Measurements from ENCODE around the gene RIN1. TPM values are rescaled to one million over a fixed set of nuclear protein-coding genes. Genes with fewer than 3 reads are reported as not detected.
"Not testable (repeated sequence)": the region's sequence is repeated elsewhere in the genome, so short reads cannot be mapped to it uniquely, and the experiment has no call there.

RIN1 gene, protein sequence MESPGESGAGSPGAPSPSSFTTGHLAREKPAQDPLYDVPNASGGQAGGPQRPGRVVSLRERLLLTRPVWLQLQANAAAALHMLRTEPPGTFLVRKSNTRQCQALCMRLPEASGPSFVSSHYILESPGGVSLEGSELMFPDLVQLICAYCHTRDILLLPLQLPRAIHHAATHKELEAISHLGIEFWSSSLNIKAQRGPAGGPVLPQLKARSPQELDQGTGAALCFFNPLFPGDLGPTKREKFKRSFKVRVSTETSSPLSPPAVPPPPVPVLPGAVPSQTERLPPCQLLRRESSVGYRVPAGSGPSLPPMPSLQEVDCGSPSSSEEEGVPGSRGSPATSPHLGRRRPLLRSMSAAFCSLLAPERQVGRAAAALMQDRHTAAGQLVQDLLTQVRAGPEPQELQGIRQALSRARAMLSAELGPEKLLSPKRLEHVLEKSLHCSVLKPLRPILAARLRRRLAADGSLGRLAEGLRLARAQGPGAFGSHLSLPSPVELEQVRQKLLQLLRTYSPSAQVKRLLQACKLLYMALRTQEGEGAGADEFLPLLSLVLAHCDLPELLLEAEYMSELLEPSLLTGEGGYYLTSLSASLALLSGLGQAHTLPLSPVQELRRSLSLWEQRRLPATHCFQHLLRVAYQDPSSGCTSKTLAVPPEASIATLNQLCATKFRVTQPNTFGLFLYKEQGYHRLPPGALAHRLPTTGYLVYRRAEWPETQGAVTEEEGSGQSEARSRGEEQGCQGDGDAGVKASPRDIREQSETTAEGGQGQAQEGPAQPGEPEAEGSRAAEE
- 1.6 TPM for total RNA-seq
- long read RNA-seq, partial matches to known transcripts = 2 of 3 reads
- long read RNA-seq, other reads (novel, unspliced or antisense) = 1 of 3 reads

DNA sequence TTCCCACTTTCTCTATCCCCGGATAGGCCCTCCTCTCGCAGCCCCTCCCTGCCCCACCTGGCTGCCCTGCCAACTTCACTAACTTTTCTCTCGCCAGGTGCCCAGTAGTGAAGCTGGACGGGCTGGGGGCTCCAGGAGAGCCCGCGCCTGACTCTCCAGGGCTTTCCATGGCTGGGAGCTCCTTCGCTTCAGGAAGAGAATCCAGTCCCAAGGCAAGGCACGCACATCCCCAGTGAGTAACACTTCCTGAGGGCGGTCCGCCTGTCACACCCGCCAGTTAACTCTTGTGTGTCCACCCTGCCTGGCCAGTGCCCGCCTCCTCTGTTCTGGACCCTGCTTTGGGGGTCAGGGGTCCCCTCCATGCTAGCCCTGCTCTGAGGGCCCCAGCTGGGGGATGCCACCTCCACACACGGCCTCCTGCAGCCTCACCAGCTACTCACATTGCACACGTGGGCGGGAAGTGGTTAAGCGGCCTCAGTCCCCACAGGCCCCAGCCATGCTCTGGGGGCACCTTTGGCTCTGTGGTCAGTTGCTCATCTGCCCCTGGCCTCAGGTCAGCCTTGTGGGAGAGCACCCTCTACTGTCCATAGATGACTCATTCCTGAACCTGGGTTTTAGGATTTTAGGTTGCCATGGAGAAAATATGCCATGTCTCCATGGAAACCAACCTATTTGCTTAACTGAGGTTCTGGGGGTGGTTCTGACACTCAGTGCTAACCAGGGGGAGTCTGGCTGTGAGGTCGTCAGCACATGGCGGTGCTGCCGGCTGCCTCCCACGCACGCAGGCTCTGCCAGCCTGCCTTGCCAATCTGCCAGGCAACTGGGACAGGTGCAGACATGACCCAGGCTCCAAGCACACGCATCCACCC, at the start of gene RIN1:
RIN1 (minus strand) TSS at position 201 of the 869 bp plus-strand sequence; CDS start at position 169, 32 bp downstream.
- ATAC-seq (peak; percentile 69), DNase-seq (ENCODE audit: missing footprints) (peak; percentile 66)
- intact Hi-C loops (cut with DNase I) = loop anchor here (5.0 kb wide), 1 partner anchor 114 kb away; no protein-coding TSS in a partner anchor

DNA sequence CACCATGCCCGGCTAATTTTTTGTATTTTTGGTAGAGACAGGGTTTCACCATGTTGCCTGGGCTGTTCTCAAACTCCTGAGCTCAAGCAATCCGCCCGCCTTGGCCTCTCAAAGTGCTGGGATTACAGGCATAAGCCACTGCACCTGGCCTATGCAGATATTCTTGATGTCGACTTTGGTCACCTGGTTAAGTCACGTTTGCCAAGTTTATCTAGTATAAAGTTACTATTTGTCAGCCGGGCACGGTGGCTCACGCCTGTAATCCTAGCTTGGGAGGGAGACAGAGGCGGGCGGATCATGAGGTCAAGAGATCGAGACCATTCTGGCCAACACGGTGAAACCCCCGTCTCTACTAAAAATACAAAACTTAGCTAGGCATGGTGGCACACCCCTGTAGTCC, 48.1 kb upstream of the RIN1 start:
- ATAC-seq; DNase-seq (ENCODE audit: missing footprints); intact Hi-C loops (cut with DNase I): not testable (repeated sequence)

DNA sequence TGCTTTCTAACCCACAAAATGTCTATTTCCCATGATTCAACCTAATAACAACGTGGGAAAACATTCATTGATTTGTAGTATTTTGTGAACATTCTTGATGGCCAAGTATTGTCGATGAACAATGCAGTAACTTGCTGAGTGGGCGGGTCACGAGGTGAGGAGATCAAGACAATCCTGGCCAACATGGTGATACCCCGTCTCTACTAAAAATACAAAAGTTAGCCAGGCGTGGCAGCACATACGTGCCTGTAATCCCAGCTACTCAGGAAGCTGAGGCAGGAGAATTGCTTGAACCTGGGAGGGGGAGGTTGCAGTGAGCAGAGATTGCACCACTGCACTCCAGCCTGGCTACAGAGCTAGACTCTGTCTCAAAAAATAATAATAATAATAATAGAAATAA, 44.0 kb upstream of the RIN1 start:
- ATAC-seq; DNase-seq (ENCODE audit: missing footprints); intact Hi-C loops (cut with DNase I): not testable (repeated sequence)

DNA sequence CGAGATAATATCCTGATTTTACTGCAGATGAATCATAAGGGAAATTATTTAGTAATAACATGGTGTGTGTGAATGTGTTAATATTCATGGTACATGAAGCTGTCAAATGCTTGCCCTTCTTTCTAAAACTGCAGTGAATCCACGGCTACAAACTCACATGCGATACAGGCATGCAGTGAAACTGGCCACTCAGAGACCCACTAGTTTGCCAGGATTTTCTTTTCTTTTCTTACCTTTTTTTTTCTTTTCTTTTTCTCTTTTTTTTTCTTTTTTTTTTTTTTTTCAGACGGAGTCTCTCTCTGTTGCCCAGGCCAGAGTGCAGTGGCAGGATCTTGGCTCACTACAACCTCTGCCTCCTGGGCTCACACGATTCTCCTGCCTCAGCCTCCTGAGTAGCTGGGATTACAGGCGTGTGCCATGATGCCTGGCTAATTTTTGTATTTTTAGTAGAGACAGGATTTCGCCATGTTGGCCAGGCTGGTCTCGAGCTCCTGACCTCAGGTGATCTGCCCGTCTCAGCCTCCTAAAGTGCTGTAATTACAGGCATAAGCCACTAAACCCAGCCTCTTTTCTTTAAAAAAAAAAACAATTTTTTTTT, 37.6 kb upstream of the RIN1 start:
- intact Hi-C loops (cut with DNase I); ATAC-seq; DNase-seq (ENCODE audit: missing footprints): not testable (repeated sequence)

DNA sequence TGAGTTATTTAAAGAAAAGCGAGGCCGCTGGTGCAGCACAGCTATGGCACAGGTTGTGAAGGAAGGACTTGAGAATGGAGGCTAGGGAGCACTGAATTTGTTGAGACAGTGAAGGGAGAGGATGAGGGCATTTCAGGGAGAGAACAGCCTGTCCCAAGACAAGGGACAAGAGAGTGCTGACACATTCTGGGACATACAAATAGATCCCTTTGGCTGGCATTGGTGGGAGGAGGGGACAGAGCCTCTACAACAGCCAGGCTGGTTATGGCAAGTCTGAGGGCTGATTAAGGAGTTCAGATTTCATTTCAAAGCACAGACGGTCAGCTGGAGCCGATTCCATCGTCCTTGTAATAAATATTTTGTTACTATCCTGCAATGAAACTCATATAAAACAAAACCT, 37.0 kb upstream of the RIN1 start:
- intact Hi-C loops (cut with DNase I) = no loop called here
- no peak for DNase-seq (ENCODE audit: missing footprints)
- ATAC-seq = peak; percentile 73

DNA sequence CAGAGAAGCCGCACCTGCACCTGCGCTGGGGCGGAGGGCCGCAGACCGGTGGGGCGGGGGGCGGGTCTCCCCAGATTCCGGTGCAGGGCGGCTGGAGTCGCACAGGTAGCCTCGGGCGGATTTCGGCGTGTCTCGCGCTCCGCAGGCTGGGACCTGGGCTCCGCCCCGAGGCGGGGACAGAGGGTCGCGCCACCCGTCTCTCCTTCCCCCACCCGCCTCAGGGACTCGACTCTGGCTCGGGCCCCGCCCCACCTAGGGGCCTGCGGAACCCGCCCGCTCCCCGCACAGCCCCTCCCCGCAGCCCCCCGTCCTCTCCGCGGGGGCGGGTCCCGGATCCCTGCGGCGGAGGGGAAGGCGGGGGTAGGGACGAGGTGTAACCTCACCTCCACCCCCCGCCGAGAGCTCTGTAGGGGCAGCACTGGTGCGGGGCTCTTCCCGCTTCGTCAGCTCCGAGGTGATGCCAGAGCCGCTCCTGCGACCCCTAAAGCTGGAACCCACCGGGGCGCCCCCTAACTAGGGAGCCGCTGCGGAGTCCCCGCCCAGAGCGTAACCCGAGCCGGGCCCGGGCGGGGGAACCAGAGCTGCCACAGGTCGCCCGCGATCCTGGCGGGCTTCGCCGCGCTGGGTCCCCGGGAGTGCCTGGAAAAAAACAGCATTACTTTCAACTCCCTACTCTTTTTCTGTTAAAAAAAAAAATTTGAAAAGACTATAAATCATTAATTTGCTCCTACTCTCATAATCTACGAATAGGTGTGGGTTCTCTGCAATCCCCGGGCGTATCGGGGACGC, 35.6 kb upstream of the RIN1 start, which contains the start of gene SLC29A2:
SLC29A2 (minus strand) TSS at position 134 of the 789 bp plus-strand sequence. CDS start 169 bp downstream, outside the sequence.
- ATAC-seq (peak; percentile 82), DNase-seq (ENCODE audit: missing footprints) (peak; percentile 76)
- intact Hi-C loops (cut with DNase I) = loop anchor here (2.0 kb wide), 1 partner anchor 23 kb away; no protein-coding TSS in a partner anchor

DNA sequence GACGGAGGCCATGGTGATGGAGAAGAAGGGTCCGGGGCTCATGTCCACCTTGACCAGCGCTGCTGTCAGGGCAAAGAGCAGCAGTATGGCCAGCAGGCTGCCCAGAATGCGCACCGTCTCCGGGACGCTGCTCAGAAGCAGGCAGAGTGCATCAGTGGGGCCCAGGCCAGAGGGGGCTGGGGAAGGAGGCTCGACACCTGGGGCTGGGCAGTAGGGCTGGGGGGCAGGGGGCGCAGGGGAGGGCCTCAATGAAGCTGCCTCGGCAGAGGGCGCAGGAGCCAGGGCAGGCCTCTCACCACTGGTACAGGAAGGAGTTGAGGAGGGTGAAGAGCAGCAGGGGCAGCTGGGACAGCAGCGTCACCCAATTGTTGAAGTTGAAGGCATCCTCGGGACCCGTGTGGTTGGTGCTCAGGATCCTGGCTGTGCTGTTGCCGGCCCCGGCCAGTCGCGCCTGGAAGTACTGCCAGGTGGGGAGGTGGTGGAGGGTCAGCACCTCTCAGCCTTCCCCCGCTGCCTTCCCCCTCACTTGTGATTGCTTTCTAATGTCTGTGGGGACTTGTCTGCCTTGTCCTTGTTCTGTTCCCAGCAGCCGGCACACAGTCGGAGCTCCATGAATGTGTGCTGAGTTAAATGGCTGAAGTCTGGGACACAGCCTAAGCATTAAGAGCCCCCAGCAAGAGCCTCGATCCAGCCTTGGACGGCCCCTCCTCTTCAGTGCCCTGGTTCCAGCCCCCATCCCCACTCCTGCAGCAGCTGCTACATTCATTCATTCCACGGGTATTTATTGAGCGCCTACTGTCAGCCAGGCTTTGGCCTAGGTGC, 33.0 kb upstream of the RIN1 start:
- ATAC-seq = no peak
- intact Hi-C loops (cut with DNase I) = no loop called here
- DNase-seq (ENCODE audit: missing footprints) = no peak

DNA sequence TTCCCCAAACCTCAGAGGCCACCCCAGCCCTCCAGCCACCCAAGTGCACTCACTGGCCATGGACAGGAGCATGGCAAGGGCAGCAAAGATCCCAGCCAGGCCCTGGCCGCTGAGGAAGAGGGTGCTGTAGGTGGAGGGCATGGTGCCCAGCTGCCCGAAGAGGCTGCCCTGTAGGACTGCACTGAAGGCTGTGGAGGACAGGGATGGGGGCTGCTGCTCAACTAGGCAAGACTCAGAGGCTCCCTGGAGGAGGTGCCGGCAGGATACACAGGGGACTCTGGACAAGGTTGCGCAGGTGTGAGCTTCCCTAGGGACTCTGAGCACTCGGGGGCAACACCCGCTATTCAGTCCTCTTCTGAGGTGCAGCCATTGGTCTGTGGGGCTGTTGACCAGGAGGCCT, 32.2 kb upstream of the RIN1 start:
- intact Hi-C loops (cut with DNase I) = no loop called here
- ATAC-seq (no peak), DNase-seq (ENCODE audit: missing footprints) (no peak)

DNA sequence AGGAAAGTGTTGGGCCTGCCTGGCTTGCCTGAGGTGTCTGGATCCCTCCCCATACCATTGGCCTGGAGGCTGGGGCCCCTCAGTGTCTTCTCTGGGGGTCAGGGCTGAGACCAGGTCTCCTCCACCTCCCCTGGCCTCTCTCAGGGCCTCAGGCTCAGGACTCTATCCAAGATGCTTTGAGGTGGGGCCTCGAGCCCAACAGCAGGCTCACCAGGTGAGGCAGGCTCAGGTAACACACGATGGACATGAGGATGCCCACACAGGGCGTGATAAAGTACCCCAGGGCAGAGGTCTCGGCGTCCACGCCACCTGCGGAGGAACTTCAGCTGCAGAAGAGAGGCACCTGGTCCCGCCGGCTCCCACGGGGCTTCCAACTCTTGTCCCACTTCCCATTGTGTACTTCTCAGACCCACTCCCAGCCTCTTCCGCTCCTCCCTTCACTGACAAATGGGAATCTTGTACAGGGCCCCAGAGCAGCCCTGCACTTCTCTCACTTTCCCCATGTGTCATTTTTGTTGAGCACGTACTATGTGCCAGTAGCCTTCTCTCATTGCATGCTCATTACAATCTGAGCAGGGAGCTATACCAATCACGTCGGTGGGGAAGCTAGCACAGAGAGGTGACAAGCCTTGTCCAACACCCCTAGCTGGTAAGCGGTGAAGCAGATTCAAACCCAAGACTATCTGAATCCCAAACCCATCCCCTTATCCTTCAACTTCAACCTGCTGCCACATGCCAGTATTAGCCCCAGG, 31.5 kb upstream of the RIN1 start:
- intact Hi-C loops (cut with DNase I) = no loop called here
- DNase-seq (ENCODE audit: missing footprints) = no peak

DNA sequence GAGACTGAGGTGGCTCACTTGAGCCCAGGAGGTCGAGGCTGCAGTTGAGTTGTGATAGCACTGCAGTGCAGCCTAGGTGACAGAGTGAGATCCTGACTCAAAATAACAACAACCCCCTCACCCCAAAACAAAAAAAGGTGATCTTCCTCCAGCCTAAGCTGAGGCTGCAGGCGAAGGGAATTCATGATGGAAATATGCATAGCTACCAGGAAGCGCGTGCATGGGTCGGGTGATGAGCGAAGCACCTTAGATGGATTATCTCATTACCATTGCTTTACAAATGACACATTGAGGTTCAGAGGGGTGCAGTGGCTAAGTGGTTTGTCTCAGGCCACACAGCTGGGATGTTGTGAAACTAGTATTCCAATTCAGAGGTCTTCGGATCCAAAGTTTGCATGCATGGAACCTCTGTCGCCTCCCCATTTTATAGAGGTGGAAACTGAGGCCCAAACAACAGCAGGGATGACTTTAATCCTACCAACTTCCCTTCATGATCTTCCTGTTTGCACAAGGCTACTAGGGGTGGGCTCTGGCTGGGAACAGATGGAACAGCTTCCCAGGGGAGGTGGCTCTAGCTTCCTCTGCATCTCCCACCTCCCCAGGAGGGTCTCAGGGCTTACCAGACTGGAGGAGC, 30.7 kb upstream of the RIN1 start:
- no peak for DNase-seq (ENCODE audit: missing footprints)
- intact Hi-C loops (cut with DNase I) = no loop called here

More for the DNA sequence above, 31.5 kb upstream of the RIN1 start:
- ATAC-seq = no peak

DNA sequence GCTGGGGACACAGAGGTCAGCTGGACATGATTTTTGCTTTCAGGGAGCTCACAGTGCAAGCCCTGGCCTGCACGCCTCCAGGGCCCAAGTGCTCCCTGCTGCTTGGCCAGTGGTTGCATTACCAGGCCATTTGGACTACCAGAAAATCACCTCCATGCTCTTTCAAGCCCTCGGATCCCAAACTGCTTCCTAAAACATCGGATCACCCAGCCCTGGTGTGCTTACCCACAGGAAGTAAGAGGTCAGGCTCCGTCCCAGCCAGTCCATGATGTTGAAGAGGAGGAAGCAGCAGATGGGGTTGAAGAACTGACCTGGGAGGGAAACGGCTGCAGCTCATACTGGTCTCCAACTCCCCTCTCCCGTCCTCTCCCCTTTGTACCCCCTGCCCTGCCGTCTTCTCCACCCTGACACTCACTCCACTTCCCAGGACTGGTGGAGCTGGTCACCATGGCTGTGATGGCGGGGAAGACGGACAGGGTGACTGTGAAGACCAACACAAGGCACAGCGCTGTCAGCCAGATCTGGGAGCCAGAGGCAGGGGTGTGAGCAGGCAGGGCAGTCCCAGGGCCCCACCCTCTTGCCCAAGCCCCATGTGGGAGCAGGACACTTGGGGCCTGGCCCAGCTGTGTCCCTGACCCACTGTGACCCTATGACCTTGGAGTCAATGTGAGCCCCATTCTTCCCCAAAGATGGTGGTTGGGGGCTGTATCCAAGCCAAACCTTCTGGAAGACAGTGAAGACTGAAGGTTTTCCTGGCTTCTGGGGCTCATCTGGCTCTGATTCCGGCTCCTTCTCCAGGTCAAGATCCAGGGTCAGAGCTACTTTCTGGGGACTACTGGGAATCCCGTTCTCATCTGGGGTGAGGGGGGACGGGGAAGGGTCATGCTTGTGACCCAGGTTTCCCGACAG, 29.7 kb upstream of the RIN1 start:
- DNase-seq (ENCODE audit: missing footprints) (no peak), ATAC-seq (no peak)

More for the DNA sequence above, 30.7 kb upstream of the RIN1 start:
- ATAC-seq = no peak

DNA sequence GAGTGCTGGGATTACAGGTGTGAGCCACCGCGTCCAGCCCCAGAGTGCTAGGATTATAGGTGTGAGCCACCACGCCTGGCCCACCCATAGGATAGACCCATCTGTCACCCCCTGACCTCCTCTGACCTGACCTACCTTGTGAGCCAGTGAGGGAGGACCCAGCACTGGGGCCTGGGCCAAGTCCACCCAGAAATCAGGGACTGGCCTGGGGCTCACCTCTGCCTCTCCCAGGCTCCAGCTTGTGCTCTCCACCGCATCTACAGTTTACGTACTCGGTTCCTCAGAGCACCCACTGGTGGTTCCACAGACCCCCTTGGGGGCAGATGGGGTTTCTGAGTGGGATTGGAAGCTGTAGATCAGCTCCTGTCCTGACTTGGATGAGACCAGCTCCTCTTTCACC, 28.9 kb upstream of the RIN1 start:
- no peak for ATAC-seq
- intact Hi-C loops (cut with DNase I) = no loop called here
- no peak for DNase-seq (ENCODE audit: missing footprints)

More for the DNA sequence above, 29.7 kb upstream of the RIN1 start:
- intact Hi-C loops (cut with DNase I) = no loop called here

DNA sequence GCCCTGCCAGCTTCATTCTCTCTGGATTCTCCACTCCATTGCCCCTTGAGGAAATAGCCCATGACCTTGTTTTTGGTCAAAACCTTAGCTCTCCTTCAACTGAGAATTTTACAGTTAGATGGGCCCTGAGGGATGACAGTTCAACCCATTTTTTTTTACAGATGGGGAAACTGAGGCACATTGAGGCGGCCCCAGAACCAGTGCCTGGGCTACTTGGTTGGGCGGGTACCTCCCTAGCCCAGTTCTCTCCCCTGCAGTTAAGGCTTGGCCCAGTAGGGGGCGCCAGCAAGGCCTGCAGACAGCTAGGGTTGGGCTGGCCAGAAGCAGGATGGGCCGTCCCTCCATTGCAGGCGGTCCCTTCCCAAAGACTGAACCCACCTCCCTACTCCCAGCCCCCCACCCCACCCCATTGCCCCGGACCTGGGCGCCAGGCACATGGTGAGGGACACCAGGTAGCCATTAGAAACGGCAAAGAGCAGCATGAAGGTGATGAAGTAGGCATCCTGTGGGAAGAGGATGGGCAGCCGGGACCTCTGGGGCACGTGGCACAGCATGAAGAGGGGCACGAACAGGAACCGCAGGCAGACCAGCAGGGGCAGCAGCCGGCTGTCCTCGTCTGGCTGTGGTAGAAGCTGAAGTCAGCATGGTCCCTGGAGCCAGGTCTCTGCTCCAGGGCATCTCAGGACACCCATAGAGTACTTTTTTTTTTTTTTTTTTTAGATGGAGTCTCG, 27.7 kb upstream of the RIN1 start:
- no peak for ATAC-seq
- no peak for DNase-seq (ENCODE audit: missing footprints)
- intact Hi-C loops (cut with DNase I) = no loop called here

DNA sequence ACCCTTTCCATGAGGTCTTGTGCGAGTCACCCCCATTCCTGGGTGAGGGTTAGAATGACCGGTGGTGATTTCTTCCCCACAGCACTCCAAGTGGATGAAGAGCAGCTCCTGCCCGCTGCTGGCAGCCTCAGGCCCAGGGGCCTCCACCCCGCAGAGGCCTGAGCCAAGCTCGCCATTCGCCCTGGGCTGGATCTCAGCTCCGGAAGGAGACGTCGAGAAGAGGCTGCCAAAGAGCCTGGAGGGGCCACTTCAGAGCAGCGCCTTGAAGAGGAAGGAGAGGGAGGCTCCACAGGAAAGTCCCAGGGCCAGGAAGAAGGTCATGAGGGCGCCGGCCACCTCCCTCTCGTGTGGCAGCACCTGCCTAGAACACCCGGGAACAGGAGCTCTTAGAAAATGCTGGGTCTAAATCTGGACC, 27.0 kb upstream of the RIN1 start:
- no peak for DNase-seq (ENCODE audit: missing footprints)
- intact Hi-C loops (cut with DNase I) = no loop called here
- ATAC-seq = no peak

All from Right ventricle myocardium inferior (tissue), 1 donor.